Panc1 (cell line): ENCODE results near the gene DPAGT1. TPM values are rescaled to one million over a fixed set of nuclear protein-coding genes. Genes with fewer than 3 reads are reported as not detected.

Experiments used
- ATAC-seq: fragments of 200-7000 bp; cut with Tn5 transposase; 2 replicates; pipeline ENCODE4 v1.9.1; 2020; ENCODE audit warnings: mild to moderate bottlenecking, moderate library complexity
- BruUV-seq: library from RNA; stranded (reverse); fragments of 400-500 nt; replicated peaks from 2 replicates; lab custom pipeline; 2021; lab: Mats Ljungman, UMichigan
- CTCF ChIA-PET: fragments of 300-600 bp; sonication (Branson Sonifier 250); formaldehyde crosslinking; loops from one replicate; lab custom pipeline; 2022; ENCODE audit warnings: antibody characterized with exemption; lab: Charles Lee
- POLR2A ChIA-PET: fragments of 300-600 bp; sonication (Branson Sonifier 250); formaldehyde crosslinking; loops from one replicate; lab custom pipeline; 2022; ENCODE audit warnings: antibody characterized with exemption; lab: Charles Lee
- DNase-seq: peaks from one replicate; pipeline ENCODE4 v3.0.0-alpha.2; 2010; ENCODE audit warnings: low read depth, low spot score
- H3K27ac ChIP-seq: 2 replicates; pipeline ENCODE4 v1.5.1; 2011; ENCODE audit warnings: mild to moderate bottlenecking, low read length, inconsistent platforms
- H3K27me3 ChIP-seq: fragments of 200-500 bp; sonication (Bioruptor generic); 2 replicates; pipeline ENCODE4 v1.6.0; 2014; ENCODE audit warnings: low read length, inconsistent platforms; ENCODE audit not compliant: control insufficient read depth, insufficient read depth
- H3K36me3 ChIP-seq: fragments of 200-500 bp; sonication (Bioruptor generic); 2 replicates; pipeline ENCODE4 v1.5.1; 2014; ENCODE audit warnings: inconsistent platforms, mild to moderate bottlenecking, low read length, moderate library complexity; ENCODE audit not compliant: control insufficient read depth, insufficient read depth
- H3K4me1 ChIP-seq: 2 replicates; pipeline ENCODE4 v1.5.1; 2011; ENCODE audit warnings: inconsistent platforms, mild to moderate bottlenecking, low read length, moderate library complexity; ENCODE audit not compliant: control insufficient read depth, insufficient read depth
- H3K4me3 ChIP-seq, 2 experiments: 2 replicates each; pipeline ENCODE4 v1.5.1; 2011 to 2012; ENCODE audit warnings: low read depth in 2 of 2, low read length in 2 of 2, mild to moderate bottlenecking in 2 of 2, inconsistent platforms in 1 of 2, moderate library complexity in 1 of 2
- H3K9me3 ChIP-seq: fragments of 200-500 bp; sonication (Bioruptor generic); 2 replicates; pipeline ENCODE4 v1.5.1; 2014; ENCODE audit warnings: low read depth, mild to moderate bottlenecking, inconsistent platforms, low read length, moderate library complexity; ENCODE audit not compliant: control insufficient read depth, insufficient read depth
- POLR2AphosphoS5 ChIP-seq: IDR thresholded peaks from 2 replicates; pipeline ENCODE4 v1.6.1; 2012; ENCODE audit warnings: mild to moderate bottlenecking, low read depth, low read length, moderate library complexity
- SIN3A ChIP-seq: IDR thresholded peaks from 2 replicates; pipeline ENCODE4 v1.6.1; 2012; ENCODE audit warnings: low read depth, mild to moderate bottlenecking, low read length, moderate library complexity, borderline replicate concordance; ENCODE audit not compliant: insufficient read depth
- TCF7L2 ChIP-seq: IDR thresholded peaks from 2 replicates; pipeline ENCODE4 v1.6.1; 2011; ENCODE audit warnings: mild to moderate bottlenecking, low read depth, low read length, inconsistent platforms
- in situ Hi-C: cut with HindIII; loops from 2 replicates; pipeline ENCODE4 v1.10.0; 2016; ENCODE audit warnings: low sequenced_read_pairs, low pct_unique_long_range_greater_than_20kb
- intact Hi-C: fragments of 100-400 bp; cut with micrococcal nuclease; formaldehyde crosslinking; loops from one replicate; pipeline ENCODE4 v1.10.0; 2022; ENCODE audit not compliant: unreplicated experiment
- total RNA-seq: library from RNA; stranded (reverse); gene quantifications from one replicate; pipeline ENCODE4 v1.2.1, GENCODE V29; 2021; ENCODE audit not compliant: unreplicated experiment
- TF ChIP-seq, protein P1 (sequence below): fragments of 450-650 bp; IDR thresholded peaks from 2 replicates; pipeline ENCODE4 v1.5.1; 2017; ENCODE audit warnings: mild to moderate bottlenecking
- TF ChIP-seq, protein P2 (sequence below), 2 experiments: IDR thresholded peaks; 2 replicates each; pipeline ENCODE4 v1.6.1; 2011 to 2012; ENCODE audit warnings: low read depth in 2 of 2, control low read depth in 1 of 2, low read length in 1 of 2, mild to moderate bottlenecking in 1 of 2, moderate library complexity in 1 of 2; ENCODE audit not compliant: insufficient read depth in 1 of 2

Gene DPAGT1
- total RNA-seq, 1 experiment from 2014 or later = 72.1 TPM

GRCh38 chr11:119114351-119114750, 12.7 kb upstream of the DPAGT1 start:
- TF ChIP-seq, protein P1, sequence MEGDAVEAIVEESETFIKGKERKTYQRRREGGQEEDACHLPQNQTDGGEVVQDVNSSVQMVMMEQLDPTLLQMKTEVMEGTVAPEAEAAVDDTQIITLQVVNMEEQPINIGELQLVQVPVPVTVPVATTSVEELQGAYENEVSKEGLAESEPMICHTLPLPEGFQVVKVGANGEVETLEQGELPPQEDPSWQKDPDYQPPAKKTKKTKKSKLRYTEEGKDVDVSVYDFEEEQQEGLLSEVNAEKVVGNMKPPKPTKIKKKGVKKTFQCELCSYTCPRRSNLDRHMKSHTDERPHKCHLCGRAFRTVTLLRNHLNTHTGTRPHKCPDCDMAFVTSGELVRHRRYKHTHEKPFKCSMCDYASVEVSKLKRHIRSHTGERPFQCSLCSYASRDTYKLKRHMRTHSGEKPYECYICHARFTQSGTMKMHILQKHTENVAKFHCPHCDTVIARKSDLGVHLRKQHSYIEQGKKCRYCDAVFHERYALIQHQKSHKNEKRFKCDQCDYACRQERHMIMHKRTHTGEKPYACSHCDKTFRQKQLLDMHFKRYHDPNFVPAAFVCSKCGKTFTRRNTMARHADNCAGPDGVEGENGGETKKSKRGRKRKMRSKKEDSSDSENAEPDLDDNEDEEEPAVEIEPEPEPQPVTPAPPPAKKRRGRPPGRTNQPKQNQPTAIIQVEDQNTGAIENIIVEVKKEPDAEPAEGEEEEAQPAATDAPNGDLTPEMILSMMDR = no peak
- TF ChIP-seq POLR2AphosphoS5 = no peak
- no peak for TF ChIP-seq SIN3A
- TF ChIP-seq, protein P2, sequence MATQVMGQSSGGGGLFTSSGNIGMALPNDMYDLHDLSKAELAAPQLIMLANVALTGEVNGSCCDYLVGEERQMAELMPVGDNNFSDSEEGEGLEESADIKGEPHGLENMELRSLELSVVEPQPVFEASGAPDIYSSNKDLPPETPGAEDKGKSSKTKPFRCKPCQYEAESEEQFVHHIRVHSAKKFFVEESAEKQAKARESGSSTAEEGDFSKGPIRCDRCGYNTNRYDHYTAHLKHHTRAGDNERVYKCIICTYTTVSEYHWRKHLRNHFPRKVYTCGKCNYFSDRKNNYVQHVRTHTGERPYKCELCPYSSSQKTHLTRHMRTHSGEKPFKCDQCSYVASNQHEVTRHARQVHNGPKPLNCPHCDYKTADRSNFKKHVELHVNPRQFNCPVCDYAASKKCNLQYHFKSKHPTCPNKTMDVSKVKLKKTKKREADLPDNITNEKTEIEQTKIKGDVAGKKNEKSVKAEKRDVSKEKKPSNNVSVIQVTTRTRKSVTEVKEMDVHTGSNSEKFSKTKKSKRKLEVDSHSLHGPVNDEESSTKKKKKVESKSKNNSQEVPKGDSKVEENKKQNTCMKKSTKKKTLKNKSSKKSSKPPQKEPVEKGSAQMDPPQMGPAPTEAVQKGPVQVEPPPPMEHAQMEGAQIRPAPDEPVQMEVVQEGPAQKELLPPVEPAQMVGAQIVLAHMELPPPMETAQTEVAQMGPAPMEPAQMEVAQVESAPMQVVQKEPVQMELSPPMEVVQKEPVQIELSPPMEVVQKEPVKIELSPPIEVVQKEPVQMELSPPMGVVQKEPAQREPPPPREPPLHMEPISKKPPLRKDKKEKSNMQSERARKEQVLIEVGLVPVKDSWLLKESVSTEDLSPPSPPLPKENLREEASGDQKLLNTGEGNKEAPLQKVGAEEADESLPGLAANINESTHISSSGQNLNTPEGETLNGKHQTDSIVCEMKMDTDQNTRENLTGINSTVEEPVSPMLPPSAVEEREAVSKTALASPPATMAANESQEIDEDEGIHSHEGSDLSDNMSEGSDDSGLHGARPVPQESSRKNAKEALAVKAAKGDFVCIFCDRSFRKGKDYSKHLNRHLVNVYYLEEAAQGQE (IDR thresholded peaks at IDR 0.05; ENCODE audit: insufficient read depth in 1 of 2, low read depth in 2 of 2, low read length in 1 of 2) = no peak
- TF ChIP-seq TCF7L2 = no peak
- no peaks in the 10 kb centered on the region for H3K36me3 ChIP-seq
- no peak overlapping the region for H3K4me3 ChIP-seq
- intact Hi-C loops = no loop called here
- H3K27me3 ChIP-seq = no peaks in the 10 kb centered on the region
- H3K9me3 ChIP-seq = no peaks in the 10 kb centered on the region
- ChIA-PET CTCF (no interaction called here), POLR2A (no interaction called here)
- ATAC-seq (no peak), DNase-seq (no peak)
- in situ Hi-C loops = no loop called here
- no peaks in the 10 kb centered on the region for H3K4me1 ChIP-seq
- H3K27ac ChIP-seq = no peak overlapping the region
- BruUV-seq = no TSS peak

- H3K4me3 ChIP-seq = no peak overlapping the region
- no peak overlapping the region for H3K27ac ChIP-seq
- no peaks in the 10 kb centered on the region for H3K36me3 ChIP-seq
- no peak for DNase-seq
- ATAC-seq = no peak
- BruUV-seq = no TSS peak
- ChIA-PET POLR2A (no interaction called here), CTCF (no interaction called here)
- H3K9me3 ChIP-seq = no peaks in the 10 kb centered on the region
- no peaks in the 10 kb centered on the region for H3K27me3 ChIP-seq
- intact Hi-C loops = no loop called here
- H3K4me1 ChIP-seq = peaks cover 2% of the 10 kb centered on the region
- in situ Hi-C loops = no loop called here
- TF ChIP-seq SIN3A = no peak
- TF ChIP-seq POLR2AphosphoS5 = no peak
- TF ChIP-seq, protein P1 = no peak
- no peak for TF ChIP-seq TCF7L2
- TF ChIP-seq, protein P2 (IDR thresholded peaks at IDR 0.05; ENCODE audit: insufficient read depth in 1 of 2, low read depth in 2 of 2, low read length in 1 of 2) = no peak
These were observed 12.1 kb upstream of the DPAGT1 start for GRCh38 chr11:119113716-119114115.
